Left ventricle myocardium inferior (tissue), 1 donor: ENCODE results near the gene PIM3. TPM values are rescaled to one million over a fixed set of nuclear protein-coding genes. Genes with fewer than 3 reads are reported as not detected.

Source experiments
- DNase-seq: peaks from one replicate; pipeline ENCODE4 v3.0.0-alpha.2; 2020
- H3K27ac ChIP-seq: fragments of 200-600 bp; replicated peaks from 2 replicates; pipeline ENCODE4 v1.8.0; 2021
- H3K27me3 ChIP-seq: fragments of 200-600 bp; 2 replicates; pipeline ENCODE4 v1.8.0; 2021; ENCODE audit warnings: low read depth
- H3K36me3 ChIP-seq: fragments of 200-600 bp; 2 replicates; pipeline ENCODE4 v1.8.0; 2021
- H3K4me1 ChIP-seq: fragments of 200-600 bp; 2 replicates; pipeline ENCODE4 v1.8.0; 2021
- H3K4me3 ChIP-seq: fragments of 200-600 bp; 2 replicates; pipeline ENCODE4 v1.8.0; 2021; ENCODE audit warnings: mild to moderate bottlenecking, moderate library complexity
- H3K9me3 ChIP-seq: fragments of 200-600 bp; replicated peaks from 2 replicates; pipeline ENCODE4 v1.8.0; 2021
- intact Hi-C: fragments of 100-400 bp; cut with micrococcal nuclease; formaldehyde crosslinking; loops from one replicate; pipeline ENCODE4 v1.11.0; 2022
- total RNA-seq: library from RNA; stranded (reverse); fragmentation: NEBNext Ultra II Directional; extraction: Animal tissue kit (Norgen Biotek cat#: 25700); gene quantifications from one replicate; pipeline ENCODE4 v1.2.1, GENCODE V29; 2021
- TF ChIP-seq, protein P1 (sequence below): fragments of 200-600 bp; IDR thresholded peaks from 2 replicates; pipeline ENCODE4 v1.8.0; 2021; ENCODE audit warnings: antibody characterized with exemption, mild to moderate bottlenecking, borderline replicate concordance
- donor health status: DM: no; HTN: yes; CAD: no; lungs with severe emphysema.

Gene PIM3
- total RNA-seq, 1 donor from 2014 or later: 57.1 TPM

DNA sequence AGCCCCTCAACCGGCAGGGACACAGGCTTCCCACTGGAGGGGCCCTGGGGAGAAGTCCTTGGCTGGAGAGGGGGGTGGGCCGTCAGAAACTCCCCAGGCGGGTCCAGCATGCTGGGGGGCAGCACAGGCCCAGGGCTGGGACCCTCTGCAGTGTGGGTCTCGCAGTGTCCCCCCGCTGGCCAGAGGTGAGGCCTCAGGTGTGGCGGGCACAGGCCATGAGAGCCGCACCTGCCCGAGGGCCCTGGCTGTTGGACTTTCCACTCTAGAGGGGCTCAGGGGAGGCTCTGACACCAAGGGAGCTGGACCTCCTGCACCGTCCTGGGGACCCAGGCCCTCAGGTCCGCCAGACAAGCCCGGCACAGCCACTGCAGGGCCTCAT, 10.7 kb upstream of the PIM3 start:
- Histone ChIP-seq H3K4me1 (peaks cover 45% of the 10 kb centered on the region), H3K27ac (no peak overlapping the region), H3K36me3 (no peaks in the 10 kb centered on the region), H3K27me3 (no peaks in the 10 kb centered on the region), H3K4me3 (no peak overlapping the region), H3K9me3 (no peaks in the 10 kb centered on the region)
- intact Hi-C loops: no loop called here
- TF ChIP-seq, protein P1, sequence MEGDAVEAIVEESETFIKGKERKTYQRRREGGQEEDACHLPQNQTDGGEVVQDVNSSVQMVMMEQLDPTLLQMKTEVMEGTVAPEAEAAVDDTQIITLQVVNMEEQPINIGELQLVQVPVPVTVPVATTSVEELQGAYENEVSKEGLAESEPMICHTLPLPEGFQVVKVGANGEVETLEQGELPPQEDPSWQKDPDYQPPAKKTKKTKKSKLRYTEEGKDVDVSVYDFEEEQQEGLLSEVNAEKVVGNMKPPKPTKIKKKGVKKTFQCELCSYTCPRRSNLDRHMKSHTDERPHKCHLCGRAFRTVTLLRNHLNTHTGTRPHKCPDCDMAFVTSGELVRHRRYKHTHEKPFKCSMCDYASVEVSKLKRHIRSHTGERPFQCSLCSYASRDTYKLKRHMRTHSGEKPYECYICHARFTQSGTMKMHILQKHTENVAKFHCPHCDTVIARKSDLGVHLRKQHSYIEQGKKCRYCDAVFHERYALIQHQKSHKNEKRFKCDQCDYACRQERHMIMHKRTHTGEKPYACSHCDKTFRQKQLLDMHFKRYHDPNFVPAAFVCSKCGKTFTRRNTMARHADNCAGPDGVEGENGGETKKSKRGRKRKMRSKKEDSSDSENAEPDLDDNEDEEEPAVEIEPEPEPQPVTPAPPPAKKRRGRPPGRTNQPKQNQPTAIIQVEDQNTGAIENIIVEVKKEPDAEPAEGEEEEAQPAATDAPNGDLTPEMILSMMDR: no peak
- no peak for DNase-seq

DNA sequence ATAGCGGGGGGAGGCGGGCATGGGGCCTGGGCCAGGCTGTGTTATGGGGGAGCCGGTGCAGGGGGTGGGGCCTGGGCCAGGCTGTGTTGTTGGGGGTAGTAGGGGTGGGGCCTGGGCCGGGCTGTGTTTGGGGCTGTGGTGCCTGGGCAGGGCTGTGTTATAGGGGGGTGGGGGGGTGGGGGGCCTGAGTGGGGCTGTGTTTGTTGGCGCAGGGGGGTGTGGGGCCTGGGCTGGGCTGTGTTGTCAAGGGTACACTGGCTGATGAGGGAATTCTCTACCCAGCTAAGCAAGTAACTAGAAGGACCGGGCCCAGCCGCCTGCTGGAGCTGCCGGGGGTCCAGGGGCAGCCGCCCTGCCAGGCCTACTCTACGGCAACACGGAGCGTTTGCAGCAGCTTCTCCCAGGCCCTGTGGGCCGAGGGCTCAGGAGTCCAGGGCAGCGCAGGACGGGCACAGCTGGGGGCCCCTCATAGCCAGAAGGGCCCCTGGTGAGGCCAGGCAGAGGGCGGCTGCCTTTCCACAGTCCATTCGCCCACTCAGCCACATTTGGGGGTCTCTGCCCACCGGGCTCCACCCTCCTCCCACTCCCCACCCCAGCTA, 10.1 kb upstream of the PIM3 start:
- peaks cover 51% of the 10 kb centered on the region for H3K4me1 ChIP-seq
- TF ChIP-seq, protein P1: no peak
- H3K36me3 ChIP-seq: no peaks in the 10 kb centered on the region
- intact Hi-C loops: no loop called here
- no peak for DNase-seq
- no peak overlapping the region for H3K27ac ChIP-seq
- H3K27me3 ChIP-seq: no peaks in the 10 kb centered on the region
- H3K9me3 ChIP-seq: no peaks in the 10 kb centered on the region
- H3K4me3 ChIP-seq: no peak overlapping the region

DNA sequence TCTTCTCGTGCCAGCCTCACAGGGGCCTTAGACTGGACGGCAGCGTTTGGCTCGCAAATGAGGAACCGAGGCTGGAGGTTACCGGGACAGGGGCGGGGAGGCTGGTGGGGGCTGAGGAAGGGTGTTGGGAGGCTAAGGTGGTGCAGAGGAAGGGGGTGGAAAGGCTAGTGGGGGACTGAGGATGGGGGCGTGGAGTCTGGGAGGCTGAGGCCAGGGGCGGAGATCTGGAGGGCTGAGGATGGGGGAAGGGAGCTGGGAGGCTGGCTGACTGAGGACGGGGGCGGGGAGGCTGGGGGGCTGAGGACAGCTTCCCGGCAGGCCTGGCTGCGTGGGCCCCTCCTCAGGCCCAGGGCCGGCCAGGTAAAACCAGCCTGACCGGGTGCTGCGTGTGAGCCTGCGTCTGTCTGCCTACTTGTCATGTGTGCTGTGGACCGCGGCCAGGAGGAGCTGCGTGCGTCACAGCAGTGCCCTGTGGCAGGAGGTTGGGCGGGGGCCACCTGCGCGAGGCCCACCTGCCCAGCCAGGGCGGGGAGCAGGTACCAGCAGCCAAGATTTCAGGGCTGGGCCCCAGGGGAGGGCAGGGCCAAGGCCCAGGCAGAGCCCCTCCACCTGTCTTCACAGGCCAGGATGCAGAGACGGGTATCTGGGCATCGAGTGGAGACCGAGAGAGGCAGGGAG, 9.4 kb upstream of the PIM3 start:
- H3K4me3 ChIP-seq: no peak overlapping the region
- intact Hi-C loops: no loop called here
- H3K27me3 ChIP-seq: no peaks in the 10 kb centered on the region
- no peak overlapping the region for H3K27ac ChIP-seq
- no peaks in the 10 kb centered on the region for H3K36me3 ChIP-seq
- TF ChIP-seq, protein P1: no peak
- H3K9me3 ChIP-seq: no peaks in the 10 kb centered on the region
- no peak for DNase-seq
- H3K4me1 ChIP-seq: peaks cover 52% of the 10 kb centered on the region

DNA sequence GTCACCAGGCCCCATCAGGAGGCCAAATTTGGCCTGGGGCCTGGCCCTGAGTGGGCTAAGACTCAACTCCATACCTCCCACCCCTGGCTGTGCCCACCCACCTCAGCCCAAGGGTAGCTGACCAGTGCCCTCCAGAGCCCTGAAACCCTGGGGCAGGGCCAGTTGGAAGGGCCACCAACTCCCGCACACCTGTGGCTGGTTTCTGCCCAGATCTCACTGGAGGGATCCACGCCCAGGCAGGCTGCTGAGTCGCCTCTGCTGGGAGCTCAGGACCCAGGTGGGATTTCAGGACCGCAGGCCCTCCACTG, 8.9 kb upstream of the PIM3 start:
- H3K27me3 ChIP-seq: no peaks in the 10 kb centered on the region
- peaks cover 55% of the 10 kb centered on the region for H3K4me1 ChIP-seq
- no peak overlapping the region for H3K27ac ChIP-seq
- H3K4me3 ChIP-seq: no peak overlapping the region
- TF ChIP-seq, protein P1: no peak
- DNase-seq: no peak
- intact Hi-C loops: no loop called here
- H3K36me3 ChIP-seq: no peaks in the 10 kb centered on the region
- no peaks in the 10 kb centered on the region for H3K9me3 ChIP-seq

DNA sequence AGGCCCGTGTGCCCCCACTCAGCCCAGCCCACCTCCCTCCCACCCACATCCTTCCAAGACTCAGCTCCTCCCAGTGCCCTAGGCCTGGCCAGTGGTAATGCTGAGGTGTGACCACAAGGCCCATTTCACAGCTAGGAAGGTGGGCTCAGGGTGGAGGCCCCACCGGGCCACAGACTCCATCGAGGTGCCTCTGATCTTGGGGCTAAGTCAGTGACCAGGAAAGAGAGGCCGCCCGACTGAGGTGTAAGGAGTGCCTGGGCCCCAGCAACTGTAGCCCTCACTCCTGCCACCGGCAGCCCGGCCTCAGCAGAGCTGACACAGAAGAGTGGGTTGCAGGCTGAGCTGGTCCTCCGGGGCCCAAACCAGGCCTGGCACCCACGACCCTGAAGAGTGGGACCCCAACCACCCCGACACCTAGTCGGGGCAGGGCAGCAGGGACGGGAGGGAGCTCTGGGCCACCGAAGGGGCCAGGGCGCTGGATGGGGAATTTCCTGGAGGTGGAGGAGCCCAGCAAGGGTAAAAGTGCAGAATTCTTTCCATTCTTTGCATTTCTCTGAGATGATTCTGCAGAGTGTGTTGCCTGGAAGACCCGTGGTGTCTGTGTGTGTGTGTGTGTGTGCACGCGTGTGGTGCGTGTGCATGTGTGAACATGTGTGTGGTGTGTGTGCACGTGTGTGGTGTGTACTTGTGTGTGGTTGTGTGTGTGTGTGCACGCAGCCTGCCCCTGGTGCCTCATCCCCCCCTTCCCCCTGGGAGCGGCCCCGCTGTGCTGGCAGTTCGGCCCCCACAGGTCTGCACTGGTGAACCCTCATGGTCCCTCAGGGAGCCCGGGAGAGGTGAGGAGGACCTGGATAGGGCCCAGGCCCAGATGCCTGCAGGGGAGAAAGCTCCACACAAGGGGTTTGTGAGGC, 8.3 kb upstream of the PIM3 start:
- DNase-seq: no peak
- H3K9me3 ChIP-seq: no peaks in the 10 kb centered on the region
- no peaks in the 10 kb centered on the region for H3K36me3 ChIP-seq
- peaks cover 57% of the 10 kb centered on the region for H3K4me1 ChIP-seq
- TF ChIP-seq, protein P1: no peak
- no peaks in the 10 kb centered on the region for H3K27me3 ChIP-seq
- no peak overlapping the region for H3K4me3 ChIP-seq
- intact Hi-C loops: no loop called here
- H3K27ac ChIP-seq: no peak overlapping the region
